Activated CD4-positive, alpha-beta T cell treated with anti-CD3 and anti-CD28 coated beads, Interleukin-2, Interleukin-6, amounts not matched to agents 100 ng/mL and 50 ng/mL, durations not matched to agents 16 hours and 8 hours (primary cell): ENCODE data around the gene PDP2.
A peak's percentile ranks its signal among the peaks of the same experiment; 100 is the strongest.
"Not testable (repeated sequence)": the region's sequence is repeated elsewhere in the genome, so short reads cannot be mapped to it uniquely, and the experiment has no call there.

Source experiments
- DNase-seq: peaks from one replicate; pipeline ENCODE4 v3.0.0-alpha.2; 2020

PDP2 gene

GRCh38 chr16:66888647-66889615 lies 8.6 kb downstream of the PDP2 start:
- DNase-seq: no peak

DNA sequence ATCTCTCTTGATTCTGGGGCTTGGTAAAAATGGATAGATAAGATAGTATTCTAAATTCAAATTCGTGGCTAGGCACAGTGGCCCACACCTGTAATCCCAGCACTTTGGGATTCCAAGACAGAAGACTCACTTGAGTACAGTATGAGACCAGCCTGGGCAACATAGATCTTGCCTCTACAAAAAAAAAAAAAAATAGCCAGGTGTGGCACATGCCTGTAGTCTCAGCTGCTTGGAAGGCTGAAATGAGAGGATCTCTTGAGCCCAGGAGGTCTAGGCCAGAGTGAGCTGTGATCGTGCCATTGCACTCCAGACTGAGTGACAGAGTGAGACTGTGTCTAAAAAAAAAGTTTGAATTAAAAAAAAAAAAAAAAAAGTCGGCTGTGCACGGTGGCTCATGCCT lies 9.3 kb downstream of the PDP2 start:
- DNase-seq: no peak

DNA sequence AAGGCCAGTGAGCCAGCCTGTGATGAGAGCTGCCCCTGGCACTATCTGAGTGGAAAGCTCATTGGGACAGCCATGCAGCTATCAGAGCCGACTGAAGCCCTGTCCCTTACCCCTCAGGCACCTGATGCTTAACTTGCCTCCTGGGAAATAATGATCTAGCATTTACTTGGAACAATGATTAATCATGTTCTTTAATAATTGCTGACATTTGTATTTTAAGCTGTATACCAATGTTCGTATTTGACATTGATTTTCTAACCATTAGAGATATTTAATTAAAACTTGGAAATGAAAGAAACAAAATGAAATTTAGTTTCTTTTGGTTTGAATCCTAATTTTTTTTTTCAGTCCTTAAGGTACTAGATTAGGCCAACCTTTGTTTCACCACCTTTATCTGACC lies 10.5 kb downstream of the PDP2 start:
- no peak for DNase-seq

DNA sequence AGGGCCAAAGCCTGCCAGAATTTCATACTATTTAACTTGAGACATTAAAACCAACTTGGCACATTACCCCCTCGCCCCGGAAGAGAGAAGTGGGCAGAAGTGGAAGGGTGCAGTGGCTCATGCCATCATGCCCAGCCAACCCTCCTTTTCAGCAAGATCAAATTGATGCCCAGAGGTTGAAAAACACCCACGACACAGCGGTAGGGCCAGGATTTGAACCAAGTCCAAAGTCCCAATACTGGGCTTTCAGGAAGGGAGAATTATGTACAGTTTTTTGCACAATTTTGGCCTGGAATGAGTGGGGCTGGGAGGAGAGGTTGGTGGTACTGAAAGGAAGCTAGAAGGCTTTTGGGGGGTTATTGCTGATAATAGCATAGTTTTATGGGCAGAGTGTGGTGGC lies 11.0 kb downstream of the PDP2 start:
- no peak for DNase-seq

DNA sequence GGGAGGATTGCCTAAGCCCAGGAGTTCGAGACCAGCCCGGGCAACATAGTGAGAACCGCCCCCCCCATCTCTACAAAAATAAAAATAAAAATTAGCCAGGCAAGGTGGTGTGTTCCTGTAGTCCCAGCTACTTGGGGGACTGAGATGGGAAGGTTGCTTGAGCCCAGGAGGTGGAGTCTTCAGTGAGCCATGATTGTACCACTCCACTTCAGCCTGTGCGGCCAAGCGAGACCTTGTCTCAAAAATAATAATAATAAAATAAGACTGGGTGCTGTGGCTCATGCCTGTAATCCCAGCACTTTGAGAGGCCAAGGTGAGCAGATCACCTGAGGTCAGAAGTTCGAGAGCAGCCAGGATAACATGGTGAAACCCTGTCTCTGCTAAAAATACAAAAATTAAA lies 11.5 kb downstream of the PDP2 start:
- no peak for DNase-seq

DNA sequence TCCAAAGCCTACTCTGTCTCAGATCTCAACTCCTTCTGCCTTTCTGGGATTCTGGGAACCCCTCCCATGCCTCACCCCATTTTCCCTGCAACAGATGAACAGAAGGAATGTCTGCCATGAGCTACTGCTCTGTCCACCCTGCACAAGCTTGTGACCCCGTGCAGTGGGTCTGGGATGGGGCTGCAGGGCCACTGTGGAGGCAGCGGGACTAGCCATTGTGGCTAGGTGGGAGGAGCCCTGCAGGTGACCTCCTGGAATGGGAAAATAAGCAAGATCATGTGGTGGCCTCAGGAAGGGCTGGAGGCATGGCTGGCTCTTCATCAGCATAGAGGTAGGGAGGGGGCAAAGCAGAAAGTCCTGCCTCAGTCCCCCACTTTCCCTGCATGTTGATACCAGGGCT lies 13.7 kb downstream of the PDP2 start:
- DNase-seq: no peak

GRCh38 chr16:66894948-66895688 lies 14.8 kb downstream of the PDP2 start:
- DNase-seq: peak; percentile 69

DNA sequence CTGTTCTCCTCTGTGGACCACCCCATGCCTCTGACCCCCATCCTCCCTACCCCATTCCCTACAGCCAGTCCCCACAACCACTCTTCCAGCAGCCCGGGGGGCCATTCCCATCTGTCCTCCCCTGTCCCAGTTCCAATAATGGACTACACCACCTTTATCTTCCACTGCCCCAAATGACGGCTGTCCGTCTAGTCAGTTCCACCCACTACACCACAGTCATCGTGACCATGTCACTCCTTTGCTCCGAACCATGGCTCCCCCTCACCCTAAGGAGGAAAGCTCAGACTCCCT lies 15.3 kb downstream of the PDP2 start:
- DNase-seq: no peak

DNA sequence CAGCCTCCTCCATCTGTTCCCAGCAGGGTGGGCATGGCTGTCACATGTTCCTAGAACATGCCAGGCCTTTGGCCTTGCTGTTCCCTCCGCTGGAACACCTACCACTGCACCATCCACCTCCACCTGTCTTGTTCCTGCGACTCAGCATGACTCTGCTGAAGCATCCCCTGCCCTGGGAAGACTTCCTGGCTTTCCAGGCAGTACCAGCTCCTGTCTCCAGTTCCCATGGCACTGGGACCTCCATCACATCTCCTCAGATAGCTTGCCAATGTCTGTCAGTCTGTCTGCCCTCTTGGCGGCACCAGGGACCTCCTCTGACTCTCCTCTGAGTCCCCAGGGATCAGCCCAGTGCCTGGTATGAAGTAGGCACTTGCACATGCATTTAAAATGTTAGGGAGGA lies 15.7 kb downstream of the PDP2 start:
- no peak for DNase-seq

DNA sequence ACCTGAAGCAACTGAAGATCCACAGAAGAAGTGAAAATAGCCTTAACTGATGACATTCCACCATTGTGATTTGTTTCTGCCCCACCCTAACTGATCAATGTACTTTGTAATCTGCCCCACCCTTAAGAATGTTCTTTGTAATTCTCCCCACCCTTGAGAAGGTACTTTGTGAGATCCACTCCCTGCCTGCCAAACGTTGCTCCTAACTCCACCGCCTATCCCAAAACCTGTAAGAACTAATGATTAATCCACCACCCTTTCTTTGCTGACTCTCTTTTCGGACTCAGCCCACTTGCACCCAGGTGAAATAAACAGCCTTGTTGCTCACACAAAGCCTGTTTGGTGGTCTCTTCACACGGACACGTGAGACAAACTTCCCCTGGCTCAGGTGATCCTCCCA lies 16.4 kb downstream of the PDP2 start:
- DNase-seq: not testable (repeated sequence)

- no peak for DNase-seq
These were observed 17.9 kb downstream of the PDP2 start for GRCh38 chr16:66898207-66898606.

DNA sequence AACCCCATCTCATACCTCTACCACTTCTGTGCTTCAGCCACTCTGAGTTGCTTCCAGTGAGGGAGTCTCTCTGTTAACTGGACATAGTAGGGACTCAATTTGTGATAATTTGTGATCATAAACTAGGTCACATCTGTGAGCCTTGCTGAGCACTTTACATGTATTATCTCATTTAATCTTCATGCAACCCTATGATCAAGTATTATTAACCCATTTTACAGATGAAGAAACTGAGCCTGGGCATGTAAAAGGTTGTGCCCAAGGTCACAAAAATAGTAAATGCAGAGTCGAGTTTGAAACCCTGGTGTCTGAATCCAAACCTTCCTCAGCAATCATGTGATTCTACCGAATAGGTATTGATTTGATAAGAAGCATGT lies 18.6 kb downstream of the PDP2 start:
- DNase-seq: no peak

- no peak for DNase-seq
These were observed 19.1 kb downstream of the PDP2 start for GRCh38 chr16:66899310-66899944.

DNA sequence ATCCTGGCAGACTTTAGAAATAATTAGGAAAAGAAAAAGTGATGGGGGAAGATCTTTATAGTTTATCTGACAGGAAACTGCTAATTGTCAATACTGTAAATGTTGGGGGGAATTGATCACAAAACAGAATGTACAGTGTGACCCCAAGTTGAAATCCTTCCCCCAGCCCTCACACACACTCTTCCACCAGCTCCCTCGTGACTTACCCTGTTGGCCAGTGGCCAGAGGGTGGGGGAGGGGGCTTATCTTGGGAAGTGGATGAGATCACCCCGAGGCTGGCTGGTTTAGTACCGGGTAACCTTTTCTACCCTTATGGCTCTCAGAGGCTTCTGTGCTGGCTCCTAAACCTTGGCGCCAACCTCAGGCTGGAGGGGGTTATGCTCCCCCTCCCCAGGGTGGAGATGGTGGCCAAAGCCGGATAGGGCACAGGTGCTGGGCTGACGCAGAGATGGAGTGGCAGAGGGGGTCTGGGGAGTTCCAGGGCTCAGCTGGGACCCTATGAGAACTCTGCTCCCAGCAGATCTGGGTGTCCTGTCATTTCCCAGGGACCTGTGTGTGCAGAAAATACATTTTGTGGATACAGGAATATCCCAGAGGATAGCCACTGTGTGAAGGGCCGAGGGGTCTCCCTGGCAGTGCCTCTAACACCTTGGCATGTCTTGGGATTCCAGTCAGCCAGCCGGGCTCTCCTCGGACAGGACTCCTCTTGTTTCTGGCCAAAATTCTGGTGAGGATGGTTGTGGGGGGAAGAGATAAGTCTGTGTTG lies 19.8 kb downstream of the PDP2 start:
- no peak for DNase-seq

- DNase-seq: no peak
These were observed 20.6 kb downstream of the PDP2 start for GRCh38 chr16:66900721-66901441.

DNA sequence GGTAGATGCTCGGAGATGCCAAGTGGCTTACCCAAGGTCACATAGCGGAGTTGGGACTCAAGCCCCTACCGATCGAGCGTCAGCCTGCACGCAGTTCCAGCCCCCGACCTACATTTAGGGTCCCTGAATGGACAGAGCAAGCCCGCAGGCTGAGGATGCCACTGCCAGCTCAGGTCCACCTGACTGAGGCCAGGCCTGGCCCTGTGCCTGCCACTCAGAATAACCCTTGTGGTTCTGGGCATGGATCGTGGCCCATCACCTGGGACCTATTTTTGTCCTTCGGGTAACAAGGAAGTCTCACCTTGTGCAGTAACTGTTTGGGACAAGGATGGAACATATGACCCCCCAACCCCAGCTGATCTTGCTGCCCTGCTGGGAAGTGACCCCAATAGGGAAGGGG lies 21.3 kb downstream of the PDP2 start:
- DNase-seq: no peak

DNA sequence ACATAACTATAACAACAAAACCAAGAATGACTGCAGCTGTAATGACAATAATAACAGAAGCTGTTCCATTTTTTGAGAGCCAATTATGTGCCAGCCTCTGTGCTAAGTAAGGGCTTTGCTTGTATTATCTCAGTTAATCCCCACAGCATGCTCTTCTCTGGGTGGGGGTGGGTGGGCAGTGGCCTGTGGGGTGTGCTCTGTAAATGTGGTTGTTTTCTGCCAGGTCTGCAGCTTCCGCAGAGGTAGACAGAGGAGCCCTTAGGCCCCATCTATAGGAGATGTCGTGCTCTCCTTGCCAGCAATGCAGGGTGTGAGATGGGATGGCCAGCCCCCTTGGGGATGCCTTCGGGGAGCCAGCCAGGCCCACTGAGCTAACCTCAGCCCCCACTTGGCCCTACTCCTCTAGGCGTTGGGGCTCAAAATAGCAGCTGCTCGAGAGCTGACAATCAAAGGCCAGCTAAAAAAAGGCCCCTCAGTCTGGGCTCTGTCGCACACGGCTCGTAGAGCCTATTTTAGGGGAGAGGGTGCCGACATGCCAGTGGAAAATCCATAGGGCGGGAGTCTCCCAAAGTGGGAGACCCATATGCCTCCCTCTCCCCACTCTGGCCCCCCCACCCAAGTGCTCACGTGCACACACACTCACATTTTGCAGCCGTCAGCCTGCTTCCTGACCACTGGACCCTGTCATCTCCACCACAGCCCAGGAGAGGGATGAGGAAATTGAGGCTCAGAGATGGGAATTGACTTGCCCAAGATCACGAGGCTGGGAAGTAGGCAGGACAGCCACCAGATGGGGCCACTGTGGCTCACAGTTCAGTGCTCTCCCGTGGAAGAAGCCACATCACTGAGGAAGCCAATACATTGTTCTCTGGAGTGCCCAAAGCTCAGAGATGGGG lies 22.6 kb downstream of the PDP2 start:
- no peak for DNase-seq

DNA sequence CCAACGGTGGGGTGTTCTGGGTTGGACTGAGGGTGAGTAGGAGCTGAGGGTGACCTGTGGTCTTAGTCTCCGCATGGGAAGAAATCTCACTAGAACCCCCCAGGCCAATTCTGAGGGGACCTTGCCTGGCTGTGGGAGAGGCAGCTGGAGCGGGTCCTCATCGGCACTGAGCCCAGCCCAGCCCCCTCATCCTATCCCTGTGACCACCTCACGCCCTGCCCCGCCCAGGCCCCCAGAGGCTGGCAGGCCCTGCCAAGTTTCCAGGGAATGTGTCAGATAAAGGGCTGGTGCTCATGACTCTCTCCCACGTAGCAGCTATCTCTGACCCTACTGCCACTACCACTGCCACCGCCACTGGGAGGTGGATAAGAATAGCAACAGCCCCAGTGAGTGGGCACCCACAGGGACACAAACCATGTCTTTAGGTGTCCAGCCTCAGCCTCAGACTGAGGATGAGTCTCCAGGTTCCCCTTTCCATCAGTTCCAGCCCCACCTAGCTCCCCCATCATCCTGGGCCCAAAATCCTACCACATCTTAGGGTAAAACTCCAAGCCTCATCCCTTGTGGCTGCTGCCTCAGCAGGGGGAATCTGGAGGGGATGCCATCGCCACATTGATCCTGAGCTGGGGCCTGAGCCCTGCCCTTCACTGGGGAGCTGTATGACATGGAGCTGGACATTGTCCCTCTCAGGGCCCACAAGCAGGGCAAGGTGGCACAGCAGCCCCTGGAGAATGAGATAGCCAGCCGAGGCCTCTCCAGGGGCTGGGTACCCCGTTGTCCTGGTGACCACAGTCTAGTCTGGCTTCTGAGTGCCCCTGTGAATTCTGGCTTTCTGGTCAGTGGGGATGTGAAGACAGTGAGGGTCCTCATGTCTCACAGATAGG lies 23.5 kb downstream of the PDP2 start:
- no peak for DNase-seq

GRCh38 chr16:66904428-66904845 lies 24.1 kb downstream of the PDP2 start:
- DNase-seq: no peak
